ENCODE measurements around the gene TRAPPC12.
A peak's percentile ranks its signal among the peaks of the same experiment; 100 is the strongest.

TRAPPC12 gene

GRCh38 chr2:3457524-3458395 lies 78.3 kb downstream of the TRAPPC12 start:
- DNase-seq: no peak

GRCh38 chr2:3458396-3459184 lies 79.1 kb downstream of the TRAPPC12 start:
- DNase-seq: no peak

- DNase-seq: no peak
These were observed 79.9 kb downstream of the TRAPPC12 start for GRCh38 chr2:3459185-3460015.

GRCh38 chr2:3460156-3460555 lies 80.7 kb downstream of the TRAPPC12 start:
- no peak for DNase-seq

- DNase-seq: no peak
These were observed 81.6 kb downstream of the TRAPPC12 start for GRCh38 chr2:3460831-3461800.

GRCh38 chr2:3461801-3462492 lies 82.5 kb downstream of the TRAPPC12 start:
- peak in 1 of 2 experiments; percentile 26 for DNase-seq

- DNase-seq: no peak
These were observed 83.1 kb downstream of the TRAPPC12 start for GRCh38 chr2:3462493-3463104.

GRCh38 chr2:3463186-3463835 lies 83.8 kb downstream of the TRAPPC12 start:
- no peak for DNase-seq

GRCh38 chr2:3463944-3464343 lies 84.5 kb downstream of the TRAPPC12 start:
- no peak for DNase-seq

- no peak for DNase-seq
These were observed 85.0 kb downstream of the TRAPPC12 start for GRCh38 chr2:3464401-3465005.

GRCh38 chr2:3465328-3465727 lies 85.8 kb downstream of the TRAPPC12 start:
- no peak for DNase-seq

GRCh38 chr2:3465844-3466481 lies 86.5 kb downstream of the TRAPPC12 start:
- no peak for DNase-seq

- DNase-seq: no peak
These were observed 87.0 kb downstream of the TRAPPC12 start for GRCh38 chr2:3466482-3466863.

- no peak for DNase-seq
These were observed 87.5 kb downstream of the TRAPPC12 start for GRCh38 chr2:3466966-3467365.

- no peak for DNase-seq
These were observed 88.2 kb downstream of the TRAPPC12 start for GRCh38 chr2:3467654-3468053.

- DNase-seq: no peak
These were observed 88.9 kb downstream of the TRAPPC12 start for GRCh38 chr2:3468296-3468988.

- no peak for DNase-seq
These were observed 90.0 kb downstream of the TRAPPC12 start for GRCh38 chr2:3469486-3469885.

- DNase-seq: no peak
These were observed 90.7 kb downstream of the TRAPPC12 start for GRCh38 chr2:3470166-3470651.

Measured in NCI-H1930 (cell line).